ENCODE results near the gene DNAH10. TPM values are rescaled to one million over a fixed set of nuclear protein-coding genes. Genes with fewer than 3 reads are reported as not detected.

DNAH10 gene
- total RNA-seq, 1 donor from 2014 or later, result not detected

- DNase-seq (ENCODE audit: low spot score in 2 of 2), result no peak
- TF ChIP-seq CTCF (IDR thresholded peaks at IDR 0.05), result no peak
- H3K4me3 ChIP-seq, result no peak overlapping the region
- H3K9me3 ChIP-seq, result no peaks in the 10 kb centered on the region
- no peaks in the 10 kb centered on the region for H3K27me3 ChIP-seq
- intact Hi-C loops (cut with DNase I), result no loop called here
- H3K4me1 ChIP-seq, result no peaks in the 10 kb centered on the region
- H3K27ac ChIP-seq, result no peak overlapping the region
- H3K36me3 ChIP-seq, result no peaks in the 10 kb centered on the region
Observed at GRCh38 chr12:123923927-123924326, 161.8 kb downstream of the DNAH10 start.

GRCh38 chr12:123924539-123924938, 162.4 kb downstream of the DNAH10 start:
- Histone ChIP-seq H3K36me3 (no peaks in the 10 kb centered on the region), H3K27me3 (no peaks in the 10 kb centered on the region), H3K4me3 (no peak overlapping the region), H3K4me1 (no peaks in the 10 kb centered on the region), H3K27ac (no peak overlapping the region), H3K9me3 (no peaks in the 10 kb centered on the region)
- no peak for TF ChIP-seq CTCF (IDR thresholded peaks at IDR 0.05)
- no peak for DNase-seq (ENCODE audit: low spot score in 2 of 2)
- intact Hi-C loops (cut with DNase I), result no loop called here

GRCh38 chr12:123928274-123928865, 166.3 kb downstream of the DNAH10 start:
- Histone ChIP-seq H3K27me3 (no peaks in the 10 kb centered on the region), H3K9me3 (no peaks in the 10 kb centered on the region), H3K4me3 (no peak overlapping the region), H3K27ac (no peak overlapping the region), H3K36me3 (no peaks in the 10 kb centered on the region), H3K4me1 (no peaks in the 10 kb centered on the region)
- TF ChIP-seq CTCF (IDR thresholded peaks at IDR 0.05), result no peak
- DNase-seq (ENCODE audit: low spot score in 2 of 2), result no peak
- intact Hi-C loops (cut with DNase I), result no loop called here

GRCh38 chr12:123928897-123929296, 166.8 kb downstream of the DNAH10 start:
- intact Hi-C loops (cut with DNase I), result no loop called here
- no peaks in the 10 kb centered on the region for H3K9me3 ChIP-seq
- no peaks in the 10 kb centered on the region for H3K27me3 ChIP-seq
- H3K36me3 ChIP-seq, result no peaks in the 10 kb centered on the region
- H3K4me3 ChIP-seq, result no peak overlapping the region
- no peak overlapping the region for H3K27ac ChIP-seq
- no peak for DNase-seq (ENCODE audit: low spot score in 2 of 2)
- H3K4me1 ChIP-seq, result no peaks in the 10 kb centered on the region
- TF ChIP-seq CTCF (IDR thresholded peaks at IDR 0.05), result no peak

GRCh38 chr12:123929946-123930583, 168.0 kb downstream of the DNAH10 start:
- intact Hi-C loops (cut with DNase I), result no loop called here
- no peak for TF ChIP-seq CTCF (IDR thresholded peaks at IDR 0.05)
- H3K36me3 ChIP-seq, result no peaks in the 10 kb centered on the region
- no peaks in the 10 kb centered on the region for H3K27me3 ChIP-seq
- no peak overlapping the region for H3K4me3 ChIP-seq
- peak in 1 of 2 donors; percentile 45 for DNase-seq (ENCODE audit: low spot score in 2 of 2)
- no peaks in the 10 kb centered on the region for H3K9me3 ChIP-seq
- H3K4me1 ChIP-seq, result no peaks in the 10 kb centered on the region
- no peak overlapping the region for H3K27ac ChIP-seq
